HepG2 (cell line): ENCODE results near the gene ZNF19. TPM values are rescaled to one million over a fixed set of nuclear protein-coding genes. Genes with fewer than 3 reads are reported as not detected.

Experiments used
- ATF3 ChIP-seq: sonication (generic); formaldehyde crosslinking; IDR thresholded peaks from 2 replicates; pipeline ENCODE4 v1.4.0; 2020; ENCODE audit warnings: missing genetic modification reagents
- CCAR2 ChIP-seq: fragments of 200-400 bp; formaldehyde crosslinking; optimal IDR thresholded peaks from 2 replicates; pipeline ENCODE3; 2018; ENCODE audit warnings: low read depth, mild to moderate bottlenecking, low read length, moderate library complexity
- E2F2 ChIP-seq: sonication (generic); formaldehyde crosslinking; IDR thresholded peaks from 2 replicates; pipeline ENCODE4 v1.4.0; 2020; ENCODE audit warnings: missing genetic modification reagents, borderline replicate concordance
- HMGXB3 ChIP-seq: sonication (generic); formaldehyde crosslinking; IDR thresholded peaks from 2 replicates; pipeline ENCODE4 v1.4.0; 2020; ENCODE audit warnings: missing genetic modification reagents, borderline replicate concordance
- MED8 ChIP-seq: sonication (generic); formaldehyde crosslinking; IDR thresholded peaks from 2 replicates; pipeline ENCODE4 v1.8.1; 2023; ENCODE audit warnings: mild to moderate bottlenecking, missing genetic modification reagents; ENCODE audit not compliant: insufficient replicate concordance
- PHF20 ChIP-seq: sonication (generic); formaldehyde crosslinking; IDR thresholded peaks from 2 replicates; pipeline ENCODE4 v1.5.0; 2020; ENCODE audit warnings: mild to moderate bottlenecking, missing genetic modification reagents
- SIN3A ChIP-seq: IDR thresholded peaks from 2 replicates; pipeline ENCODE4 v1.6.1; 2011; ENCODE audit warnings: low read depth, mild to moderate bottlenecking, control low read depth, low read length, borderline replicate concordance
- SOX6 ChIP-seq, 2 experiments: fragments of 450-650 bp in 1 of 2; sonication (generic) in 1 of 2; formaldehyde crosslinking in 1 of 2; IDR thresholded peaks; 2 replicates each; pipeline versions ENCODE4 v1.4.0 to v1.6.1; 2017 to 2020; ENCODE audit warnings: antibody characterized with exemption in 1 of 2, mild to moderate bottlenecking in 1 of 2, missing genetic modification reagents in 1 of 2
- SSRP1 ChIP-seq: IDR thresholded peaks from 2 replicates; pipeline ENCODE4 v1.6.1; 2016; ENCODE audit warnings: control low read depth
- XBP1 ChIP-seq: sonication (generic); formaldehyde crosslinking; IDR thresholded peaks from 2 replicates; pipeline ENCODE4 v1.5.0; 2020; ENCODE audit warnings: missing genetic modification reagents
- ZBTB7B ChIP-seq: sonication (generic); formaldehyde crosslinking; IDR thresholded peaks from 2 replicates; pipeline ENCODE4 v1.4.0; 2020; ENCODE audit warnings: missing genetic modification reagents
- ZMAT3 ChIP-seq: sonication (generic); formaldehyde crosslinking; conservative IDR thresholded peaks from 2 replicates; pipeline ENCODE4 v1.7.0; 2021; ENCODE audit warnings: missing genetic modification reagents
- ZNF232 ChIP-seq: sonication (generic); formaldehyde crosslinking; IDR thresholded peaks from 2 replicates; pipeline ENCODE4 v1.4.0; 2020; ENCODE audit warnings: missing genetic modification reagents, borderline replicate concordance
- ZNF562 ChIP-seq: sonication (generic); formaldehyde crosslinking; IDR thresholded peaks from 2 replicates; pipeline ENCODE4 v1.8.0; 2022; ENCODE audit warnings: missing genetic modification reagents, borderline replicate concordance
- ZNF609 ChIP-seq: sonication (generic); formaldehyde crosslinking; IDR thresholded peaks from 2 replicates; pipeline ENCODE4 v1.4.0; 2020; ENCODE audit warnings: mild to moderate bottlenecking, missing genetic modification reagents, borderline replicate concordance
- ZNF619 ChIP-seq: sonication (generic); formaldehyde crosslinking; IDR thresholded peaks from 2 replicates; pipeline ENCODE4 v1.4.0; 2020; ENCODE audit warnings: mild to moderate bottlenecking, missing genetic modification reagents
- ZNF777 ChIP-seq: sonication (generic); formaldehyde crosslinking; IDR thresholded peaks from 2 replicates; pipeline ENCODE4 v1.4.0; 2020; ENCODE audit warnings: missing genetic modification reagents
- ZSCAN25 ChIP-seq: sonication (generic); formaldehyde crosslinking; IDR thresholded peaks from 2 replicates; pipeline ENCODE4 v1.8.0; 2022; ENCODE audit warnings: mild to moderate bottlenecking, missing genetic modification reagents
- polyA plus RNA-seq, 8 experiments: library from polyadenylated mRNA; depleted of rRNA in 3 of 8; stranded (reverse) in 7 of 8; unstranded in 1 of 8; fragments of >200 nt; fragmentation: Illumina TruSeq in 4 of 8; extraction: Trizol in 4 of 8; gene quantifications; 2 replicates each; pipeline versions ENCODE4 v1.2.1 to v1.2.3, GENCODE V29; 2011 to 2016; ENCODE audit warnings: low read depth in 4 of 8, missing spikeins in 1 of 8, mixed read lengths in 1 of 8; ENCODE audit not compliant: insufficient read depth in 1 of 8
- total RNA-seq, 5 experiments: library from RNA; depleted of rRNA; stranded (reverse); fragments of >200 nt; fragmentation: Illumina TruSeq; extraction: Trizol; gene quantifications; 2 replicates each; pipeline ENCODE4 v1.2.3, GENCODE V29; 2016; ENCODE audit warnings: low read depth in 1 of 5

The ZNF19 gene
- total and polyA plus RNA-seq, 2 of the 13 experiments (the other 11 are each of a cell fraction or from before 2014, with no cell fraction given) = 3.2 to 5.8 TPM

- TF ChIP-seq ATF3 (peak; percentile 85), HMGXB3 (CRISPR knock-in tag) (peak; percentile 96), XBP1 (CRISPR knock-in tag) (peak; percentile 96), ZMAT3 (CRISPR knock-in tag) (peak; percentile 93), ZBTB7B (CRISPR knock-in tag) (peak; percentile 60; the same call in 1 of the 2 replicates), MED8 (CRISPR knock-in tag) (no peak), ZNF232 (CRISPR knock-in tag) (peak; percentile 99), PHF20 (peak; percentile 54; the same call in 1 of the 2 replicates), SSRP1 (CRISPR knock-in tag) (no peak), ZNF619 (CRISPR knock-in tag) (0 out of 2 replicates have a peak, but pooled peaks have one; percentile 44), SIN3A (peak; percentile 100), CCAR2 (no peak), ZNF562 (CRISPR knock-in tag) (peak; percentile 68; the same call in 1 of the 2 replicates), ZNF777 (CRISPR knock-in tag) (peak; percentile 65; the same call in 1 of the 2 replicates), E2F2 (peak; percentile 92; the same call in 1 of the 2 replicates), SOX6 (IDR thresholded peaks at IDR 0.05) (no peak), SOX6 (CRISPR knock-in tag; IDR thresholded peaks at IDR 0.05) (no peak), ZNF609 (CRISPR knock-in tag) (no peak), ZSCAN25 (CRISPR knock-in tag) (peak; percentile 84; the same call in 1 of the 2 replicates)
Measured at GRCh38 chr16:71467810-71468209, 21.3 kb downstream of the ZNF19 start (continued).
